NCI-H187 treated with DMSO at 0.1 percent for 48 hours (cell line): ENCODE measurements around the gene ATP2B2.

Experiments
- DNase-seq: peaks from one replicate; lab custom pipeline; 2025; lab: John Stamatoyannopoulos, UW

Gene ATP2B2

GRCh38 chr3:10469441-10470119 lies 35.8 kb downstream of the ATP2B2 start:
- no peak for DNase-seq

GRCh38 chr3:10468613-10469354 lies 36.6 kb downstream of the ATP2B2 start:
- no peak for DNase-seq

- DNase-seq = no peak
Measured at GRCh38 chr3:10467904-10468612, 37.3 kb downstream of the ATP2B2 start.

- no peak for DNase-seq
Measured at GRCh38 chr3:10467204-10467603, 38.2 kb downstream of the ATP2B2 start.

GRCh38 chr3:10466186-10466585 lies 39.2 kb downstream of the ATP2B2 start:
- no peak for DNase-seq

- DNase-seq = no peak
Measured at GRCh38 chr3:10465161-10465560, 40.2 kb downstream of the ATP2B2 start.

GRCh38 chr3:10463533-10464434 lies 41.6 kb downstream of the ATP2B2 start:
- DNase-seq = no peak

- DNase-seq = no peak
Measured at GRCh38 chr3:10462641-10463532, 42.5 kb downstream of the ATP2B2 start.

GRCh38 chr3:10460951-10461545 lies 44.3 kb downstream of the ATP2B2 start:
- no peak for DNase-seq

- no peak for DNase-seq
Measured at GRCh38 chr3:10459954-10460754, 45.2 kb downstream of the ATP2B2 start.

GRCh38 chr3:10457560-10457959 lies 47.8 kb downstream of the ATP2B2 start:
- no peak for DNase-seq

GRCh38 chr3:10456981-10457380 lies 48.4 kb downstream of the ATP2B2 start:
- no peak for DNase-seq

GRCh38 chr3:10455545-10455914 lies 49.9 kb downstream of the ATP2B2 start:
- DNase-seq = no peak

GRCh38 chr3:10454907-10455544 lies 50.4 kb downstream of the ATP2B2 start:
- no peak for DNase-seq

- no peak for DNase-seq
Measured at GRCh38 chr3:10453431-10454163, 51.8 kb downstream of the ATP2B2 start.

- no peak for DNase-seq
Measured at GRCh38 chr3:10450494-10451440, 54.6 kb downstream of the ATP2B2 start.

GRCh38 chr3:10449436-10449835 lies 56.0 kb downstream of the ATP2B2 start:
- no peak for DNase-seq
